ENCODE results near the gene TAMALIN.

Gene TAMALIN

DNA sequence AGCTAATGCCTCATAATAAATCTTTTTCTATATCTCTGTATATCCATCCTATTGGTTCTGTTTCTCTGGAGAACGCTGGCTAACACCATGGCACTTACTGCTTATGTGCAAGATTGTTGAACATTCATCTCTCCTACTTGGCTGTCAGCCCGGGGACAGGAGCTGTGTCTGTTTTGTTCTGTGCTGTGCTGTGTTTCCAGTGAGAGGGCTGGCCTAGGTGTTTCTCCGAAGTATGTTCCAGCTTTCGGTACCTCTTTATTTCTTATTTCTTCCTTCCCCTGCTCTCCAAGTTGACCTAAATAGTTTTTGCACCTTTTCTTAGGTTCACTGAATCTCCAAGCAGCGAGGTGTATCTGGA, 25.7 kb downstream of the TAMALIN start:
- H2BK120ac ChIP-seq (ENCODE audit: low read depth, low read length), result no peak overlapping the region
- peak overlapping the region; percentile 19 for H3K9ac ChIP-seq (ENCODE audit: low read length)
- no peak overlapping the region for H2AK5ac ChIP-seq (ENCODE audit: low read length)
- H3K56ac ChIP-seq (ENCODE audit: low read length), result no peak overlapping the region
- H3K4me2 ChIP-seq (ENCODE audit: low read length), result peak overlapping the region; percentile 40
- no peaks in the 10 kb centered on the region for H3K79me2 ChIP-seq (ENCODE audit: control insufficient read depth, insufficient read depth, low read length)
- H3K4me1 ChIP-seq (ENCODE audit: control insufficient read depth, low read depth, low read length), result peaks cover 3% of the 10 kb centered on the region
- H2BK5ac ChIP-seq (ENCODE audit: low read length), result no peak overlapping the region
- H3K18ac ChIP-seq (ENCODE audit: low read length), result no peak overlapping the region
- DNase-seq, result no peak
- no peak overlapping the region for H3K4me3 ChIP-seq (ENCODE audit: low read length)
- no peak overlapping the region for H2BK15ac ChIP-seq (replicated peaks; ENCODE audit: low read depth)
- no CpG with 5 or more reads among the region's 5 CpGs for WGBS (ENCODE audit: extremely low coverage, insufficient coverage, low lambda C conversion rate)
- no peak overlapping the region for H3K4ac ChIP-seq (ENCODE audit: low read depth, low read length)
- no peak overlapping the region for H4K5ac ChIP-seq (ENCODE audit: low read length)
- H3K23ac ChIP-seq (ENCODE audit: low read length), result no peak overlapping the region
- no peak overlapping the region for H3K27ac ChIP-seq (ENCODE audit: low read depth, low read length)
- no peaks in the 10 kb centered on the region for H3K36me3 ChIP-seq (ENCODE audit: control insufficient read depth, insufficient read depth, low read length)
- H3K79me1 ChIP-seq (ENCODE audit: low read length), result no peaks in the 10 kb centered on the region
- no peaks in the 10 kb centered on the region for H3K27me3 ChIP-seq (ENCODE audit: insufficient read depth, low read length, poor library complexity)
- H4K8ac ChIP-seq (ENCODE audit: low read depth, low read length), result no peak overlapping the region

DNA sequence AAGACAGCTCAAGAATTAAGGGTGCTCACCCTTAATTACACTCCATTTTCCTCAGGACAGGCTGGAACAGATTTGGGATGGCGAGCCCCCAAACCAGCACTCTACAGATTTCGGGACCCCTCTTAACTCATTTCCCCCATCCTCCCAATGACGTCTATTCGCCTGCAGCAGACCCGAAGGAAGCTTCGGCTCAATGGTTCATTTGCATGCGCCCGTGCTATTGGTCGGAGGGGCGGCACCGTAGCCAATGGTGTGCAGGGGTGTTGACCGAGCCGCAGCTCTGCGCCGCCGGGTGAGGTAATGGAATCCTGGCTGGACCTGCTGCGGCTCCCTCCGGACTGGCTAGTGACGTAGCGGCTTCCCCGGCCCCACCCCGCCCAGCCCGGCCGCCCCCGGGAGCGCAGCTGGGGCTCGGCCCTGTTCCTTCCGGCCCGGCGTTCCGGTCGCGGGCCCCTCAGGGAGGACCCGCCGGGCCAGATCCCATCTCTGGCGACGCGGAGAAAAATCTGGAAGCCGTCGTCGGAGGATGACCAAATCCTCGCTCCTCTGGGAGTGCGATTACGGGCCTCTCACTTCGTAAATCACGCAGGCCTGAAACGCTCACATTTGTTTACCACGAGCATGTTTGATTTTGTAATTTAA, 26.2 kb downstream of the TAMALIN start:
- peak overlapping the region; percentile 80 for H3K56ac ChIP-seq (ENCODE audit: low read length)
- no CpG with 5 or more reads among the region's 48 CpGs for WGBS (ENCODE audit: extremely low coverage, insufficient coverage, low lambda C conversion rate)
- no peak overlapping the region for H2BK15ac ChIP-seq (replicated peaks; ENCODE audit: low read depth)
- peaks cover 3% of the 10 kb centered on the region for H3K4me1 ChIP-seq (ENCODE audit: control insufficient read depth, low read depth, low read length)
- peak overlapping the region; percentile 73 for H3K9ac ChIP-seq (ENCODE audit: low read length)
- no peaks in the 10 kb centered on the region for H3K79me1 ChIP-seq (ENCODE audit: low read length)
- H4K5ac ChIP-seq (ENCODE audit: low read length), result no peak overlapping the region
- no peaks in the 10 kb centered on the region for H3K27me3 ChIP-seq (ENCODE audit: insufficient read depth, low read length, poor library complexity)
- peak overlapping the region; percentile 88 for H3K4ac ChIP-seq (ENCODE audit: low read depth, low read length)
- no peaks in the 10 kb centered on the region for H3K79me2 ChIP-seq (ENCODE audit: control insufficient read depth, insufficient read depth, low read length)
- H4K8ac ChIP-seq (ENCODE audit: low read depth, low read length), result peak overlapping the region; percentile 68
- H3K36me3 ChIP-seq (ENCODE audit: control insufficient read depth, insufficient read depth, low read length), result no peaks in the 10 kb centered on the region
- H3K23ac ChIP-seq (ENCODE audit: low read length), result no peak overlapping the region
- H3K4me2 ChIP-seq (ENCODE audit: low read length), result peak overlapping the region; percentile 64
- peak overlapping the region; percentile 77 for H3K18ac ChIP-seq (ENCODE audit: low read length)
- H2AK5ac ChIP-seq (ENCODE audit: low read length), result no peak overlapping the region
- no peak overlapping the region for H2BK5ac ChIP-seq (ENCODE audit: low read length)
- H3K4me3 ChIP-seq (ENCODE audit: low read length), result no peak overlapping the region
- no peak overlapping the region for H3K27ac ChIP-seq (ENCODE audit: low read depth, low read length)
- no peak overlapping the region for H2BK120ac ChIP-seq (ENCODE audit: low read depth, low read length)
- peak; percentile 99 for DNase-seq

DNA sequence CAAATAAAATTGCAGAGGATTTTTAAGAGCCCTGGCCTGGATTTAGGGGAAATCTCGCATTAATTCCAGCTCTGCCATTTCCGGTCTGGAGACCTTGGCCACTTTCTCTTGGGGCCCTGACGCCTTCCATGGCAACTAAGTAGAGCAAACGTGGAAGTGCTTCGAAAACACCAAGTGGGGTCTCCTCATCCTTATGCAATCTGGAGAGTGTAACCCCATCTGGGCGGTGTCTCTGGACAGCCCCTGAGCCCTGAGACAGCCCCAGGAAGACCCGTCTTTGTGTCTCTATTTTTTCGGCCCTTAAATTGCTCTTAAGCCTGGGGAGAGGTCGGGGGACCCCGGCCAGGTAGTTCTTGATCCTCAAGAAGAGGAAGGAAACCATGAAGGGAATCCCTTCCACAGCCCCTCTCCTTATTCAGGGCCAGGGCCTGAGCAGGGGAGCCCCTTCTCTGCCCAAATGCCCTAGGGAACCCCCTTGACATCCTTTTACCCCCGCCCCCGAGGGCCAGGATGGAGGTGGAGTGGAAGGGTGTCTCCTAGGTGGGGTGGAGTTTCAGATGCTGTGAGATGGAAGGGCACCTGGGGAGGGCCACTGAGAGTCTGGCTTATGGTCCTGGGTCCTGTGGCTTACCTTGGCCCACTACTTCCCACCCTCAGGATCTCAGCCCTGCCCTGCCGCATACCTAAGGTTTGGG, 26.8 kb downstream of the TAMALIN start:
- Histone ChIP-seq H2BK120ac (ENCODE audit: low read depth, low read length) (no peak overlapping the region), H3K27me3 (ENCODE audit: insufficient read depth, low read length, poor library complexity) (no peaks in the 10 kb centered on the region), H3K9ac (ENCODE audit: low read length) (peak overlapping the region; percentile 73), H3K4me2 (ENCODE audit: low read length) (peak overlapping the region; percentile 64), H3K4me1 (ENCODE audit: control insufficient read depth, low read depth, low read length) (peaks cover 3% of the 10 kb centered on the region), H4K5ac (ENCODE audit: low read length) (no peak overlapping the region), H2BK15ac (replicated peaks; ENCODE audit: low read depth) (no peak overlapping the region), H3K79me2 (ENCODE audit: control insufficient read depth, insufficient read depth, low read length) (no peaks in the 10 kb centered on the region), H3K4me3 (ENCODE audit: low read length) (no peak overlapping the region), H3K36me3 (ENCODE audit: control insufficient read depth, insufficient read depth, low read length) (no peaks in the 10 kb centered on the region), H4K8ac (ENCODE audit: low read depth, low read length) (peak overlapping the region; percentile 68), H2BK5ac (ENCODE audit: low read length) (no peak overlapping the region), H3K79me1 (ENCODE audit: low read length) (no peaks in the 10 kb centered on the region), H2AK5ac (ENCODE audit: low read length) (peak overlapping the region; percentile 82), H3K56ac (ENCODE audit: low read length) (peak overlapping the region; percentile 80), H3K23ac (ENCODE audit: low read length) (no peak overlapping the region), H3K18ac (ENCODE audit: low read length) (peak overlapping the region; percentile 77), H3K4ac (ENCODE audit: low read depth, low read length) (peak overlapping the region; percentile 88), H3K27ac (ENCODE audit: low read depth, low read length) (no peak overlapping the region)
- WGBS (ENCODE audit: extremely low coverage, insufficient coverage, low lambda C conversion rate), result no CpG with 5 or more reads among the region's 13 CpGs
- DNase-seq, result no peak

DNA sequence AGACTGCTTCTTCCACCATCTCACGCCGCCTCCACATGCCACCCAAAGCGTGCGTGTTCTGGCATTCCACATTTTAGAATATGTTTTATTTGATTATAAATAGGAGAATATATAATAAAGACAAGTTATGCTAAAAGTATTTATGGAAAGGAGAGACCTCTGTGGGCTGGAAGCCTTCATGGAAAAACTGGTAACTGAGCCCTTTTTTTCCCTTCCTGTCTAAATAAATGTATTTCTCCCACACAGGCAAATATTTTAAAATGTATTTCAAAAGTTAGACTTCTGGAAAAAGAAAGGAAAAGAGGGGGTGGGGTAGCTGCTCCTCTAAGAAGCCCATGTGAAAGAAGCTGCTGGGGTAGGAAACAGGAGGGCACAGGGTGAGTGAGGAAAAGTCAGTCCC, 28.4 kb downstream of the TAMALIN start:
- Histone ChIP-seq H3K18ac (ENCODE audit: low read length) (no peak overlapping the region), H3K4me3 (ENCODE audit: low read length) (no peak overlapping the region), H3K79me1 (ENCODE audit: low read length) (peaks cover 5% of the 10 kb centered on the region), H2BK15ac (replicated peaks; ENCODE audit: low read depth) (no peak overlapping the region), H3K4me1 (ENCODE audit: control insufficient read depth, low read depth, low read length) (peaks cover 3% of the 10 kb centered on the region), H2BK5ac (ENCODE audit: low read length) (no peak overlapping the region), H2AK5ac (ENCODE audit: low read length) (peak overlapping the region; percentile 69), H3K79me2 (ENCODE audit: control insufficient read depth, insufficient read depth, low read length) (no peaks in the 10 kb centered on the region), H4K8ac (ENCODE audit: low read depth, low read length) (no peak overlapping the region), H3K4me2 (ENCODE audit: low read length) (no peak overlapping the region), H4K5ac (ENCODE audit: low read length) (no peak overlapping the region), H3K9ac (ENCODE audit: low read length) (no peak overlapping the region), H2BK120ac (ENCODE audit: low read depth, low read length) (no peak overlapping the region), H3K27ac (ENCODE audit: low read depth, low read length) (no peak overlapping the region), H3K27me3 (ENCODE audit: insufficient read depth, low read length, poor library complexity) (no peaks in the 10 kb centered on the region), H3K4ac (ENCODE audit: low read depth, low read length) (no peak overlapping the region), H3K56ac (ENCODE audit: low read length) (no peak overlapping the region), H3K36me3 (ENCODE audit: control insufficient read depth, insufficient read depth, low read length) (no peaks in the 10 kb centered on the region), H3K23ac (ENCODE audit: low read length) (no peak overlapping the region)
- no CpG with 5 or more reads among the region's 4 CpGs for WGBS (ENCODE audit: extremely low coverage, insufficient coverage, low lambda C conversion rate)
- no peak for DNase-seq

DNA sequence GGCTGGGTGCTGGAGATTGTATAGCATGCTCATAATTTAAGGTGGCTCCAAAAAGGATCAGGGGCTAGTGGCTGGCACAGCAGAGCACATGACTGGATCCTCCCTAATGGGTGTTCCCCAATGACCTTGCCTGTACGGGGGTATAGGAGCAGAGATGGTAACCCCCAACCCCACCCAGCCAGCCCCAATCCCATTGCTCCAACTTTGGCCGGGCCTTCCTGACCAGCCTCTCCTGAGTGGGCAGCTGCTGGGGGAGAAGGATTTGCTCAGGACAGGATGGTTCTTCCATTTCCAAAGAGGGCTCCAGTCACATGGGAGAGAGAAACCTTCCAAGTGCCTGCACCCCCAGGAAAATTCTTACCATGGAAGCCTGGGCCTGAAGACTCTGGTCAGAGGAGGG, 29.2 kb downstream of the TAMALIN start:
- H3K4me2 ChIP-seq (ENCODE audit: low read length), result no peak overlapping the region
- H3K18ac ChIP-seq (ENCODE audit: low read length), result no peak overlapping the region
- H3K79me2 ChIP-seq (ENCODE audit: control insufficient read depth, insufficient read depth, low read length), result no peaks in the 10 kb centered on the region
- no peak overlapping the region for H2BK120ac ChIP-seq (ENCODE audit: low read depth, low read length)
- no peak overlapping the region for H3K23ac ChIP-seq (ENCODE audit: low read length)
- no peak overlapping the region for H3K4me3 ChIP-seq (ENCODE audit: low read length)
- H2BK5ac ChIP-seq (ENCODE audit: low read length), result no peak overlapping the region
- no peaks in the 10 kb centered on the region for H3K36me3 ChIP-seq (ENCODE audit: control insufficient read depth, insufficient read depth, low read length)
- no peak overlapping the region for H2BK15ac ChIP-seq (replicated peaks; ENCODE audit: low read depth)
- no peak overlapping the region for H4K8ac ChIP-seq (ENCODE audit: low read depth, low read length)
- no peak overlapping the region for H3K9ac ChIP-seq (ENCODE audit: low read length)
- H4K5ac ChIP-seq (ENCODE audit: low read length), result no peak overlapping the region
- H3K27ac ChIP-seq (ENCODE audit: low read depth, low read length), result no peak overlapping the region
- peak overlapping the region; percentile 37 for H2AK5ac ChIP-seq (ENCODE audit: low read length)
- H3K27me3 ChIP-seq (ENCODE audit: insufficient read depth, low read length, poor library complexity), result no peaks in the 10 kb centered on the region
- H3K4me1 ChIP-seq (ENCODE audit: control insufficient read depth, low read depth, low read length), result peaks cover 3% of the 10 kb centered on the region
- DNase-seq, result no peak
- H3K4ac ChIP-seq (ENCODE audit: low read depth, low read length), result no peak overlapping the region
- H3K56ac ChIP-seq (ENCODE audit: low read length), result no peak overlapping the region
- WGBS (ENCODE audit: extremely low coverage, insufficient coverage, low lambda C conversion rate), result no CpG with 5 or more reads among the region's 2 CpGs
- peaks cover 9% of the 10 kb centered on the region for H3K79me1 ChIP-seq (ENCODE audit: low read length)

All from mesendoderm (in vitro differentiated cells).